ENCODE results near the gene NPLOC4. TPM values are rescaled to one million over a fixed set of nuclear protein-coding genes. Genes with fewer than 3 reads are reported as not detected.

The NPLOC4 gene
- total and polyA plus RNA-seq, 4 donors: 30.1 to 98.0 (median 51.3) TPM

DNA sequence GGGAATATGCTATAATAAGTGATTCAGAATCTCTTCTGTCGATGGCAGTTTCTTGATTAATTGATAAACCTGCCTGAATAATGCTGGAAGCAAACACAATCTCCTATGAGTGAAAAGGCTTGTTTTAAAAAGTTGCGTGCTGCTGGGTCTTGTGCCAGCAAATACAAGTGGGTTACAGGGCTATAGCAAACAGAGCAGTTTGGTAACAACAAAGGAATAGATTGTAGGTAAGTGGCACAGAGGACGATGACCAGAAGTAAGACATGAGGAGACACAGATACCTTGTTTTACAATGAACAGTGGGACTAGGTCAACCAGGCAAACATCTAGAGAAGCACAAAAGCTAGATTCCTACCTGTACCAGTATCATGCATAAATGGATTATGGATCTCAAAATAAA lies 61.1 kb downstream of the NPLOC4 start:
- WGBS, 2 donors: 71 to 92% methylated on average over 3 of the region's 3 CpGs

DNA sequence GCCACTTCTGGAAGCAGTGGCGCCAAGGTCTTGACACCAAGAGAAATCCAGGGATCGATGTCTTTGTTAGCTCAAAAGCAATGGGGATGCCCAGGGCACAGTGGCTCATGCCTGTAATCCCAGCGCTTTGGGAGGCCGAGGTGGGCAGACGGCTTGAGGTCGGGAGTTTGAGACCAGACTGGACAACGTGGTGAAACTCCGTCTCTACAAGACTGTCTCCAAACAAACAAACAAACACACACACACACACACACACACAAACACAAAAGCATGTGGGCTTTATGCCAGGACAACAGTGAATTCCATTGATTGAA lies 62.3 kb downstream of the NPLOC4 start:
- DNase-seq (no peak), ATAC-seq (ENCODE audit: insufficient read depth, low FRiP score) (no peak)
- Histone ChIP-seq H3K27me3 (ENCODE audit: control insufficient read depth in 3 of 3, insufficient read depth in 3 of 3, low read length in 2 of 3) (no peaks in the 10 kb centered on the region), H3K9ac (ENCODE audit: insufficient read depth in 1 of 2, low read length in 2 of 2) (no peak overlapping the region), H3K27ac (ENCODE audit: low read depth in 1 of 2, low read length in 1 of 2) (no peak overlapping the region), H3K9me3 (ENCODE audit: control insufficient read depth in 4 of 4, insufficient read depth in 3 of 4, low read length in 3 of 4) (no peaks in the 10 kb centered on the region), H3K4me1 (ENCODE audit: control insufficient read depth in 5 of 5, insufficient read depth in 5 of 5, low read length in 5 of 5) (peaks cover 0 to 8% (median 0%) of the 10 kb centered on the region in 5 donors), H3K36me3 (ENCODE audit: control insufficient read depth in 4 of 4, insufficient read depth in 4 of 4, low read length in 4 of 4) (peaks cover 10 to 41% (median 29%) of the 10 kb centered on the region in 4 donors), H3K4me3 (no peak overlapping the region)
- TF ChIP-seq, protein P1, sequence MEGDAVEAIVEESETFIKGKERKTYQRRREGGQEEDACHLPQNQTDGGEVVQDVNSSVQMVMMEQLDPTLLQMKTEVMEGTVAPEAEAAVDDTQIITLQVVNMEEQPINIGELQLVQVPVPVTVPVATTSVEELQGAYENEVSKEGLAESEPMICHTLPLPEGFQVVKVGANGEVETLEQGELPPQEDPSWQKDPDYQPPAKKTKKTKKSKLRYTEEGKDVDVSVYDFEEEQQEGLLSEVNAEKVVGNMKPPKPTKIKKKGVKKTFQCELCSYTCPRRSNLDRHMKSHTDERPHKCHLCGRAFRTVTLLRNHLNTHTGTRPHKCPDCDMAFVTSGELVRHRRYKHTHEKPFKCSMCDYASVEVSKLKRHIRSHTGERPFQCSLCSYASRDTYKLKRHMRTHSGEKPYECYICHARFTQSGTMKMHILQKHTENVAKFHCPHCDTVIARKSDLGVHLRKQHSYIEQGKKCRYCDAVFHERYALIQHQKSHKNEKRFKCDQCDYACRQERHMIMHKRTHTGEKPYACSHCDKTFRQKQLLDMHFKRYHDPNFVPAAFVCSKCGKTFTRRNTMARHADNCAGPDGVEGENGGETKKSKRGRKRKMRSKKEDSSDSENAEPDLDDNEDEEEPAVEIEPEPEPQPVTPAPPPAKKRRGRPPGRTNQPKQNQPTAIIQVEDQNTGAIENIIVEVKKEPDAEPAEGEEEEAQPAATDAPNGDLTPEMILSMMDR (IDR thresholded peaks at IDR 0.05; ENCODE audit: control extremely low read depth, extremely low read depth): no peak
- WGBS, 2 donors: 88 to 92% methylated on average over 8 of the region's 8 CpGs

More for the DNA sequence above, 61.1 kb downstream of the NPLOC4 start:
- peaks cover 0 to 8% (median 0%) of the 10 kb centered on the region in 5 donors for H3K4me1 ChIP-seq (ENCODE audit: control insufficient read depth in 5 of 5, insufficient read depth in 5 of 5, low read length in 5 of 5)
- no peaks in the 10 kb centered on the region for H3K9me3 ChIP-seq (ENCODE audit: control insufficient read depth in 4 of 4, insufficient read depth in 3 of 4, low read length in 3 of 4)
- no peaks in the 10 kb centered on the region for H3K27me3 ChIP-seq (ENCODE audit: control insufficient read depth in 3 of 3, insufficient read depth in 3 of 3, low read length in 2 of 3)
- peaks cover 6 to 38% (median 19%) of the 10 kb centered on the region in 4 donors for H3K36me3 ChIP-seq (ENCODE audit: control insufficient read depth in 4 of 4, insufficient read depth in 4 of 4, low read length in 4 of 4)
- H3K4me3 ChIP-seq: no peak overlapping the region
- no peak overlapping the region for H3K9ac ChIP-seq (ENCODE audit: insufficient read depth in 1 of 2, low read length in 2 of 2)
- no peak overlapping the region for H3K27ac ChIP-seq (ENCODE audit: low read depth in 1 of 2, low read length in 1 of 2)
- no peak for DNase-seq
- ATAC-seq (ENCODE audit: insufficient read depth, low FRiP score): no peak
- TF ChIP-seq, protein P1 (IDR thresholded peaks at IDR 0.05; ENCODE audit: control extremely low read depth, extremely low read depth): no peak

DNA sequence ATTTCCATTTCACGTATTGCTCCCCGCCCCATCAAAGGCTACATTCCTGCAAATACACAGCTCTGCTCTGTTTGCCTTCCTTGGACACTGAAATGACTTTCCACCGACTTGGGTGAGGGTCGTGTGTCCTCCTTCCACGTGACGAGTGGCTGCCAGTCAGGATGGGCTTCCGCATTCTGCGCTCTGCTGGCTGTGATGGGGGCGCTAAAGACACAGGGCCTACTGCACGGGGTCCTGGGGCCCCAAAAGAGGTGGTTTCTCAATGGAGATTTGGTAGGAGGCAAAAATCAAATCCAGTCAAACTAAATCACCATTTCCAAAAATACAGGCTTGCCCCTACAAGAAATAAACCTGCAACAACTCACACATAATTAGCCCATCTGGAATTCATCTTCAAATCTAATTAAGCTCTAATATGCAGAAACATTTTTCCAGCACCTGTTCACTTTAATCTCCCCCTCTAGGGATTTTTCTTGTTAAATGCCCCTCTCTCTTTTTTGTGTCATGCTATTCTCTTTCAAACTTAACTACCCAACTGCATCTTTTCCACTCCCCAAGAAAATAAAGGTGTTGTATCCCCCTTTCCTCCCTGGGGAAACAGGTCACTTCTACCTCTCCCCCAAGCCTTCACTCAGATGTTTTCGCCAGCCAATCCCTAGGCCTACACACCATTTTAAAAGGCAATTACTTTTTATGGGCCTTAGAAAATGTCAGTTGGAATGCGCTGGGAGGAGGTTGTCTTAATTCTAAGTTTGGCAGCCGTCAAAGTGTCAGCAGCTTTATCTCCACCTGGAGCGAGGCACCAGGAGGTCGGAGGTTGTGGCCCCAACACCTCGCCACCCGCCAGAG lies 62.9 kb downstream of the NPLOC4 start:
- Histone ChIP-seq H3K36me3 (ENCODE audit: control insufficient read depth in 4 of 4, insufficient read depth in 4 of 4, low read length in 4 of 4) (peaks cover 10 to 43% (median 34%) of the 10 kb centered on the region in 4 donors), H3K4me1 (ENCODE audit: control insufficient read depth in 5 of 5, insufficient read depth in 5 of 5, low read length in 5 of 5) (peaks cover 0 to 8% (median 0%) of the 10 kb centered on the region in 5 donors), H3K4me3 (no peak overlapping the region), H3K27me3 (ENCODE audit: control insufficient read depth in 3 of 3, insufficient read depth in 3 of 3, low read length in 2 of 3) (no peaks in the 10 kb centered on the region), H3K9me3 (ENCODE audit: control insufficient read depth in 4 of 4, insufficient read depth in 3 of 4, low read length in 3 of 4) (no peaks in the 10 kb centered on the region), H3K9ac (ENCODE audit: insufficient read depth in 1 of 2, low read length in 2 of 2) (no peak overlapping the region), H3K27ac (ENCODE audit: low read depth in 1 of 2, low read length in 1 of 2) (no peak overlapping the region)
- DNase-seq (no peak), ATAC-seq (ENCODE audit: insufficient read depth, low FRiP score) (no peak)
- 91 to 92% methylated on average over 17 of the region's 17 CpGs for WGBS, 2 donors
- TF ChIP-seq, protein P1 (IDR thresholded peaks at IDR 0.05; ENCODE audit: control extremely low read depth, extremely low read depth): no peak

Data from lung (tissue), 12 donors.